ENCODE measurements around the gene LRRC9. TPM values are rescaled to one million over a fixed set of nuclear protein-coding genes. Genes with fewer than 3 reads are reported as not detected.

The LRRC9 gene
- total RNA-seq, result not detected
- total RNA-seq (2013), result 0.02 TPM

DNA sequence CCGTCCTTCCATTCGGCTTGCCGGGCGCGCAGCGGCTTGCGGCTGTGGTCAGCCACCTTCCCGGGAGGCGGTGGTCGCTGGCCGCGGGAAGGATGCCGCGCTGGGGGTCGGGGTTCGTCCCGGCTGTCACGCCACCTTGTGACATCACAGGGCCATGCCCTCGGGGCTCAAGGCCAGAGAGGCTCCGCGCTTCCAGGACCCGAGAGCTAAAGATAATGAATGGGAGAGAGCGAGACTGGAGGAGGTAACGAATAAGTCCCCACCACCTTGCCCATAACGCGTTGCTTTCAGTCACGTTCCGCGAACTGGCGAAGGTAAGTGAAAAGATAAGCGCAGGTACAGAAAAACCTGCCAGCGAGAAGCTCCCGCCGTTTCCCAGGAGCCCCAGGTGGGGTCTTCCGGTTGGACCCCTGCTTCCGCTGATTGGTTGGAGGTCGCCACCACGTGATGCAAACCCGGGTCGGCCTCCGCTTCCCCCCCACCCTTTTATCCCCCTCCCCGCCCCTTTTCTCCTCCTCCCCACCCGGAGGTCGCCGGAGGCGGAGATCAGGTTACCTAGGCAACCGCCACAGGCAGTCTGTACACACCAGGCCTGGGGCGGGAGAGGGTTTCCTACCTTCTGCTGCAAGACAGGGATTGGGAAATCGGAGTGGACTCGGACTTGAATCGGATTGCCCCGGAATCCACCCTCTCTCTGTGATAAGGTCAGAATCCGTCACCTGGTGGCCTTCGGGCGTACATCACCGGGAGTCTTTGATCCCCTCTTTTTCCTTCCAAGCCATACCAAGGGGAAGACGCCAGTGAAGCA lies at the start of gene LRRC9:
LRRC9 (plus strand) TSS at position 575 of the 808 bp plus-strand sequence.
- Mint-ChIP-seq H3K4me3 (peak within 1 kb of the TSS; percentile 64), H3K27ac (no peak within 1 kb of the TSS), H3K4me1 (peaks cover 7 to 10% of the 10 kb centered on the region in 2 donors), H3K36me3 (no peaks in the 10 kb centered on the region), H3K9me3 (no peaks in the 10 kb centered on the region), H3K27me3 (ENCODE audit: low read depth in 2 of 2) (peaks cover 41 to 44% of the 10 kb centered on the region in 2 donors)
- WGBS (ENCODE audit: insufficient coverage), result 13% methylated on average over 56 of the region's 57 CpGs
- H3K27me3 ChIP-seq (ENCODE audit: control insufficient read depth, insufficient read depth, low read length), result peaks cover 24% of the 10 kb centered on the region
- intact Hi-C loops (cut with micrococcal nuclease), result no loop called here
- no peaks in the 10 kb centered on the region for H3K36me3 ChIP-seq (ENCODE audit: control insufficient read depth, insufficient read depth, low read length)
- no peaks in the 10 kb centered on the region for H3K9me3 ChIP-seq (ENCODE audit: control insufficient read depth, insufficient read depth, low read length)
- DNase-seq (peak in 1 of 2 donors; percentile 52), ATAC-seq (peak in 1 of 3 donors; percentile 35)
- peak within 1 kb of the TSS; percentile 13 for H3K4me3 ChIP-seq (ENCODE audit: low read length)
- no peak within 1 kb of the TSS for H3K27ac ChIP-seq (ENCODE audit: low read length)
- TF ChIP-seq, protein P1, sequence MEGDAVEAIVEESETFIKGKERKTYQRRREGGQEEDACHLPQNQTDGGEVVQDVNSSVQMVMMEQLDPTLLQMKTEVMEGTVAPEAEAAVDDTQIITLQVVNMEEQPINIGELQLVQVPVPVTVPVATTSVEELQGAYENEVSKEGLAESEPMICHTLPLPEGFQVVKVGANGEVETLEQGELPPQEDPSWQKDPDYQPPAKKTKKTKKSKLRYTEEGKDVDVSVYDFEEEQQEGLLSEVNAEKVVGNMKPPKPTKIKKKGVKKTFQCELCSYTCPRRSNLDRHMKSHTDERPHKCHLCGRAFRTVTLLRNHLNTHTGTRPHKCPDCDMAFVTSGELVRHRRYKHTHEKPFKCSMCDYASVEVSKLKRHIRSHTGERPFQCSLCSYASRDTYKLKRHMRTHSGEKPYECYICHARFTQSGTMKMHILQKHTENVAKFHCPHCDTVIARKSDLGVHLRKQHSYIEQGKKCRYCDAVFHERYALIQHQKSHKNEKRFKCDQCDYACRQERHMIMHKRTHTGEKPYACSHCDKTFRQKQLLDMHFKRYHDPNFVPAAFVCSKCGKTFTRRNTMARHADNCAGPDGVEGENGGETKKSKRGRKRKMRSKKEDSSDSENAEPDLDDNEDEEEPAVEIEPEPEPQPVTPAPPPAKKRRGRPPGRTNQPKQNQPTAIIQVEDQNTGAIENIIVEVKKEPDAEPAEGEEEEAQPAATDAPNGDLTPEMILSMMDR (IDR thresholded peaks at IDR 0.05), result no peak
- peaks cover 12% of the 10 kb centered on the region for H3K4me1 ChIP-seq (ENCODE audit: control insufficient read depth, insufficient read depth, low read length)

DNA sequence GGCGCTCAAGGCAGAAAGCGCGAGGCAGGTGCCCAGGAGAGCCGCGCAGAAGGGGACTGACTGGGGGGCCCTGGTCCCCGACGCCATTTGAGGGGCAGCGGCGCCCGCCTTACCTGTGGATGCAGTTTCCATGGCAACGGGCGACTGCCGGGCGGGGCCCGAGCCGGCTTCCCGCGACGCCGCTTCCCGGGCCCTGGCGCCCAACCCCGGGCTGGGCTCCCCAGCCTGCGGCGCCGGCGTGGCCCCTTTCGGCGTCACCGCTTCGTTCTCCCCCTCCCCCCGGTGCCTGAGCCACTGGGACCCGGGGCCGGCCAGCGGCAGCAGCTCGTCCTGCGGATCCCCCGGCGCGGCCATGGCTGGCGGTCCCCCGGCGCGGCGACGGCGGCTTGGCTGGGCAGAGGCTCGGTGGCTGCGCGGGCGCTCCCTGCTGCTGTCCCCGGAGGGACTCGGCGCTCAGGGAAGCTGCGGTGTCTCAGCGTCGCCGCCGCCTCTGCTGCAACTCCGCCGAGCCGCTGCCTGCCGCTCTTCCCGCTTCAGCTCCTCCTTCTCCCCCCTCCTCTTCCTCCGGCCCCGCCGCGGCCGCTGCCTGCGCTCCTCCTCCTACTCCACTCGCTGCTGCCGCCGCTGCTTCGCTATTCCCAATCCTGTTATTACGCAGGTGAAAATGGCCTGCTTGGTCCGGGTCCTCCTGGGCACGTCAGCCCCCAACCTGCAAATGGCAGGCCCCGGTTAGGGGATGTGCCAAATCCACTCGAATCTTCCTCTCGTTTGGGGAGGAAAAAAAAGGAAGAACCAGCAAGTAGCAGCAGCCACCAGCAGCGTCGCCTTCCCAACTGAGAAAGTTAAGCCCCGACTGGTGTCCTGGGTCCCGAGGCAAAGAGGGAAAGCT lies 49.4 kb upstream of the LRRC9 start, which contains the start of gene RTN1:
RTN1 (minus strand) TSS at position 500 of the 889 bp plus-strand sequence; CDS start at position 354, 146 bp downstream.
- peaks cover 7% of the 10 kb centered on the region for H3K36me3 Mint-ChIP-seq
- no peaks in the 10 kb centered on the region for H3K9me3 Mint-ChIP-seq
- WGBS (ENCODE audit: insufficient coverage), result under 1% methylated on average over 84 of the region's 84 CpGs
- no peaks in the 10 kb centered on the region for H3K9me3 ChIP-seq (ENCODE audit: control insufficient read depth, insufficient read depth, low read length)
- no peak within 1 kb of the TSS for H3K27ac ChIP-seq (ENCODE audit: low read length)
- H3K27me3 ChIP-seq (ENCODE audit: control insufficient read depth, insufficient read depth, low read length), result peaks cover 21% of the 10 kb centered on the region
- no peak within 1 kb of the TSS for H3K27ac Mint-ChIP-seq
- intact Hi-C loops (cut with micrococcal nuclease), result no loop called here
- no peaks in the 10 kb centered on the region for H3K36me3 ChIP-seq (ENCODE audit: control insufficient read depth, insufficient read depth, low read length)
- H3K4me3 ChIP-seq (ENCODE audit: low read length), result peak within 1 kb of the TSS; percentile 22
- TF ChIP-seq, protein P1 (IDR thresholded peaks at IDR 0.05), result no peak
- H3K4me3 Mint-ChIP-seq, result peak within 1 kb of the TSS; percentile 87
- DNase-seq (peak in 1 of 2 donors; percentile 18), ATAC-seq (peak in 1 of 3 donors; percentile 50)
- H3K4me1 Mint-ChIP-seq, result peaks cover 0 to 5% of the 10 kb centered on the region in 2 donors
- H3K27me3 Mint-ChIP-seq (ENCODE audit: low read depth in 2 of 2), result peaks cover 29 to 54% of the 10 kb centered on the region in 2 donors
- H3K4me1 ChIP-seq (ENCODE audit: control insufficient read depth, insufficient read depth, low read length), result peaks cover 16% of the 10 kb centered on the region

DNA sequence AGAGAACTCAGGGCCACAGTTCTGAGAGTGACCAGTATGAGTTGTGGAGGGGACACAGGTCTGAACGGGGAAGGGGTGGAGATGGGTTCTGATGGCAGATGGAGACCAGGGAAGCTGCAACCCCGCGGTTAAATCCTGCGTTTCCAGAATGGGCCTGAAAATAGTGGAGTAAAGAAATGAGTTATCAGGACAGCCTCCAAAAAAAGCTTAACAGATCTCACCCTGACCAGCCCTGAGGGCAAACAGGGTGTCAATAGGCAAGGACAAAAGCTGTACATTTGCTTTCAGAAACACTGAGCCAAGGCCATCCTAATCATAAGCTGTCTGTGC lies 48.8 kb upstream of the LRRC9 start:
- no peak overlapping the region for H3K27ac ChIP-seq (ENCODE audit: low read length)
- TF ChIP-seq, protein P1 (IDR thresholded peaks at IDR 0.05), result no peak
- DNase-seq (no peak), ATAC-seq (no peak)
- Mint-ChIP-seq H3K4me1 (peaks cover 0 to 5% of the 10 kb centered on the region in 2 donors), H3K9me3 (no peaks in the 10 kb centered on the region), H3K4me3 (peak overlapping the region; percentile 87), H3K27me3 (ENCODE audit: low read depth in 2 of 2) (peaks cover 27 to 49% of the 10 kb centered on the region in 2 donors), H3K36me3 (peaks cover 7% of the 10 kb centered on the region), H3K27ac (no peak overlapping the region)
- H3K4me1 ChIP-seq (ENCODE audit: control insufficient read depth, insufficient read depth, low read length), result peaks cover 16% of the 10 kb centered on the region
- intact Hi-C loops (cut with micrococcal nuclease), result no loop called here
- H3K27me3 ChIP-seq (ENCODE audit: control insufficient read depth, insufficient read depth, low read length), result peaks cover 21% of the 10 kb centered on the region
- no peaks in the 10 kb centered on the region for H3K9me3 ChIP-seq (ENCODE audit: control insufficient read depth, insufficient read depth, low read length)
- H3K36me3 ChIP-seq (ENCODE audit: control insufficient read depth, insufficient read depth, low read length), result no peaks in the 10 kb centered on the region
- 18% methylated on average over 4 of the region's 4 CpGs for WGBS (ENCODE audit: insufficient coverage)
- H3K4me3 ChIP-seq (ENCODE audit: low read length), result no peak overlapping the region
